Naive thymus-derived CD4-positive, alpha-beta T cell (primary cell): ENCODE data around the gene PCMT1. TPM values are rescaled to one million over a fixed set of nuclear protein-coding genes. Genes with fewer than 3 reads are reported as not detected.

Source experiments
- ATAC-seq: fragments of 150-1000 bp; cut with Tn5 transposase; 2 replicates; pipeline ENCODE4 v1.10.0; 2021; ENCODE audit warnings: mild to moderate bottlenecking, moderate library complexity
- CTCF ChIA-PET: fragments of 350-600 bp; sonication (Branson Sonifier 250); formaldehyde crosslinking; loops from one replicate; lab custom pipeline; 2021; ENCODE audit warnings: antibody characterized with exemption; lab: Charles Lee
- POLR2A ChIA-PET: fragments of 350-600 bp; sonication (Branson Sonifier 250); formaldehyde crosslinking; loops from one replicate; lab custom pipeline; 2021; ENCODE audit warnings: antibody characterized with exemption, inconsistent platforms; lab: Charles Lee
- DNase-seq, 9 donors: peaks; one replicate each; pipeline versions ENCODE4 v3.0.0 to v3.0.0-alpha.2; 2020 to 2022; ENCODE audit warnings: mixed read lengths in 1 of 9
- H3K27ac ChIP-seq: one replicate; pipeline ENCODE4 v1.7.0; 2013; ENCODE audit warnings: mild to moderate bottlenecking, low read depth, low read length, moderate library complexity
- H3K27me3 ChIP-seq, 2 donors: one replicate each; pipeline ENCODE4 v1.7.0; 2013; ENCODE audit warnings: low read length in 2 of 2, mild to moderate bottlenecking in 2 of 2, moderate library complexity in 2 of 2; ENCODE audit not compliant: control insufficient read depth in 2 of 2, insufficient read depth in 2 of 2
- H3K36me3 ChIP-seq, 3 experiments: 1 replicate in 2 of 3; 2 replicates in 1 of 3; pipeline ENCODE4 v1.7.0; 2013; ENCODE audit warnings: low read length in 3 of 3, mild to moderate bottlenecking in 3 of 3, moderate library complexity in 1 of 3; ENCODE audit not compliant: insufficient read depth in 3 of 3, control insufficient read depth in 2 of 3
- H3K4me1 ChIP-seq, 2 donors: one replicate each; pipeline ENCODE4 v1.7.0; 2013; ENCODE audit warnings: low read length in 2 of 2, mild to moderate bottlenecking in 2 of 2, moderate library complexity in 1 of 2; ENCODE audit not compliant: control insufficient read depth in 2 of 2, insufficient read depth in 2 of 2
- H3K4me3 ChIP-seq: 2 replicates; pipeline ENCODE4 v1.7.0; 2013; ENCODE audit warnings: mild to moderate bottlenecking, low read length
- H3K9me3 ChIP-seq, 3 experiments: 1 replicate in 2 of 3; 2 replicates in 1 of 3; pipeline ENCODE4 v1.7.0; 2013; ENCODE audit warnings: low read length in 3 of 3; ENCODE audit not compliant: control insufficient read depth in 2 of 3
- H3K27ac Mint-ChIP-seq, 9 donors: one replicate each; pipeline ENCODE4 v1.8.0; 2020 to 2022; ENCODE audit warnings: mixed read lengths in 9 of 9, mild to moderate bottlenecking in 8 of 9, moderate library complexity in 5 of 9, inconsistent platforms in 2 of 9
- H3K27me3 Mint-ChIP-seq, 5 donors: one replicate each; pipeline ENCODE4 v1.8.0; 2021 to 2022; ENCODE audit warnings: mixed read lengths in 5 of 5, mild to moderate bottlenecking in 1 of 5
- H3K36me3 Mint-ChIP-seq, 5 donors: one replicate each; pipeline ENCODE4 v1.8.0; 2020 to 2022; ENCODE audit warnings: mixed read lengths in 5 of 5, mild to moderate bottlenecking in 3 of 5, inconsistent platforms in 1 of 5
- H3K4me1 Mint-ChIP-seq, 7 donors: one replicate each; pipeline ENCODE4 v1.8.0; 2020 to 2022; ENCODE audit warnings: mixed read lengths in 7 of 7, mild to moderate bottlenecking in 3 of 7, inconsistent platforms in 1 of 7
- H3K4me3 Mint-ChIP-seq, 10 donors: one replicate each; pipeline ENCODE4 v1.8.0; 2020 to 2022; ENCODE audit warnings: mild to moderate bottlenecking in 10 of 10, mixed read lengths in 10 of 10, moderate library complexity in 6 of 10, inconsistent platforms in 2 of 10
- H3K9me3 Mint-ChIP-seq, 11 donors: one replicate each; pipeline ENCODE4 v1.8.0; 2020 to 2022; ENCODE audit warnings: mixed read lengths in 11 of 11, mild to moderate bottlenecking in 4 of 11, inconsistent platforms in 1 of 11, moderate library complexity in 1 of 11
- intact Hi-C, 2 donors: fragments of 100-400 bp; cut with micrococcal nuclease; formaldehyde crosslinking; loops; one replicate each; pipeline ENCODE4 v1.15.1; 2023
- polyA plus RNA-seq, 2 donors: library from polyadenylated mRNA; unstranded; fragments of 300-500 nt; fragmentation: Illumina TruSeq; gene quantifications; one replicate each; pipeline ENCODE4 v1.2.3, GENCODE V29; 2021
- total RNA-seq, 6 experiments: library from RNA in 5 of 6; stranded (reverse) in 5 of 6; gene quantifications; 1 replicate in 5 of 6; 2 replicates in 1 of 6; pipeline ENCODE4 v1.2.3 and lab custom pipeline; 2021 to 2026

Gene PCMT1
- total and polyA plus RNA-seq, 7 experiments from 2014 or later: 26.6 to 135 (median 51.9) TPM

- Histone ChIP-seq H3K4me1 (peaks cover 6 to 10% of the 10 kb centered on the region in 2 donors), H3K9me3 (no peaks in the 10 kb centered on the region), H3K27me3 (no peaks in the 10 kb centered on the region), H3K4me3 (no peak overlapping the region), H3K27ac (no peak overlapping the region), H3K36me3 (no peaks in the 10 kb centered on the region)
- no peak for DNase-seq
- peak overlapping the region in 2 of 10 donors; percentile 4 to 34 for H3K4me3 Mint-ChIP-seq
- H3K4me1 Mint-ChIP-seq: peaks cover 0 to 20% (median 10%) of the 10 kb centered on the region in 7 donors
- peaks cover 0 to 1% (median 0%) of the 10 kb centered on the region in 11 donors for H3K9me3 Mint-ChIP-seq
- no peak overlapping the region for H3K27ac Mint-ChIP-seq
- H3K27me3 Mint-ChIP-seq: peaks cover 0 to 39% (median 12%) of the 10 kb centered on the region in 5 donors
- intact Hi-C loops: loop anchor here (5.0 to 10.0 kb wide), 5 partner anchors 82 to 836 kb away; partner anchors contain the start of genes KATNA1 (in 2 of the 2) and ULBP2 (in 1 of the 2)
- ChIA-PET POLR2A (no interaction called here), CTCF (no interaction called here)
- H3K36me3 Mint-ChIP-seq: no peaks in the 10 kb centered on the region
- ATAC-seq: no peak
Observed at GRCh38 chr6:149860513-149860833, 110.9 kb downstream of the PCMT1 start.

Other genes with a start within 250 kb of the PCMT1 start
- 10 to 100 TPM; 21.0 to 42.9 (median 35.7) TPM for gene PPIL4, start 203.7 kb upstream of the PCMT1 start, total RNA-seq
- gene PPIL4, start 203.7 kb upstream of the PCMT1 start, polyA plus RNA-seq: 10 to 100 TPM; 15.3 to 16.3 TPM
- 10 to 100 TPM; 14.4 to 27.3 (median 19.9) TPM for gene GINM1, start 183.4 kb upstream of the PCMT1 start, total RNA-seq
- 10 to 100 TPM; 24.6 to 25.4 TPM for gene GINM1, start 183.4 kb upstream of the PCMT1 start, polyA plus RNA-seq
- 10 to 100 TPM; 14.1 to 22.6 (median 16.7) TPM for gene KATNA1, start 101.0 kb upstream of the PCMT1 start, total RNA-seq
- 10 to 100 TPM; 21.7 to 32.8 TPM for gene KATNA1, start 101.0 kb upstream of the PCMT1 start, polyA plus RNA-seq
- 10 to 100 TPM; 33.3 to 49.5 (median 44.6) TPM for gene LATS1, start 31.6 kb upstream of the PCMT1 start, total RNA-seq
- gene LATS1, start 31.6 kb upstream of the PCMT1 start, polyA plus RNA-seq: 10 to 100 TPM; 14.2 to 17.7 TPM
- 10 to 100 TPM; 14.0 to 70.7 (median 60.2) TPM for gene NUP43, start 3.2 kb upstream of the PCMT1 start, total RNA-seq
- 1 to 10 TPM; 5.1 to 6.6 TPM for gene NUP43, start 3.2 kb upstream of the PCMT1 start, polyA plus RNA-seq
- gene LRP11, start 114.6 kb downstream of the PCMT1 start, total RNA-seq: 1 to 10 TPM in 4 of 5 experiments, under 1 TPM in 1; 0.88 to 3.7 (median 2.8) TPM
- 1 to 10 TPM in 1 of 2 donors, under 1 TPM in 1; 0.76 to 1.5 TPM for gene LRP11, start 114.6 kb downstream of the PCMT1 start, polyA plus RNA-seq
- gene RAET1E, start 148.4 kb downstream of the PCMT1 start, total RNA-seq: not detected
- not detected for gene RAET1E, start 148.4 kb downstream of the PCMT1 start, polyA plus RNA-seq
- not detected for gene RAET1G, start 173.4 kb downstream of the PCMT1 start, total RNA-seq
- not detected for gene RAET1G, start 173.4 kb downstream of the PCMT1 start, polyA plus RNA-seq
- gene ULBP2, start 192.3 kb downstream of the PCMT1 start, total RNA-seq: 1 to 10 TPM in 1 of 5 experiments, under 1 TPM in 3, not detected in 1; 0.27 to 1.0 (median 0.65) TPM
- gene ULBP2, start 192.3 kb downstream of the PCMT1 start, polyA plus RNA-seq: under 1 TPM in 1 of 2 donors, not detected in 1; 0.56 TPM
- 1 to 10 TPM in 1 of 5 experiments, not detected in 4; 1.4 TPM for gene ULBP1, start 214.2 kb downstream of the PCMT1 start, total RNA-seq
- not detected for gene ULBP1, start 214.2 kb downstream of the PCMT1 start, polyA plus RNA-seq